Measurements from ENCODE around the gene POU3F3.

GRCh38 chr2:104864280-104865095, 10.6 kb downstream of the POU3F3 start:
- TF ChIP-seq CTCF (IDR thresholded peaks at IDR 0.05; ENCODE audit: low read depth, low read length) = no peak
- TF ChIP-seq MAX (IDR thresholded peaks at IDR 0.05; ENCODE audit: low read depth, low read length) = no peak
- no peak for TF ChIP-seq MYC (IDR thresholded peaks at IDR 0.05; ENCODE audit: low read depth, low read length)
